ENCODE results near the gene HOXC5. TPM values are rescaled to one million over a fixed set of nuclear protein-coding genes. Genes with fewer than 3 reads are reported as not detected.

Gene HOXC5
- total and polyA plus RNA-seq, 2 experiments from 2014 or later: 0.18 to 0.40 TPM

DNA sequence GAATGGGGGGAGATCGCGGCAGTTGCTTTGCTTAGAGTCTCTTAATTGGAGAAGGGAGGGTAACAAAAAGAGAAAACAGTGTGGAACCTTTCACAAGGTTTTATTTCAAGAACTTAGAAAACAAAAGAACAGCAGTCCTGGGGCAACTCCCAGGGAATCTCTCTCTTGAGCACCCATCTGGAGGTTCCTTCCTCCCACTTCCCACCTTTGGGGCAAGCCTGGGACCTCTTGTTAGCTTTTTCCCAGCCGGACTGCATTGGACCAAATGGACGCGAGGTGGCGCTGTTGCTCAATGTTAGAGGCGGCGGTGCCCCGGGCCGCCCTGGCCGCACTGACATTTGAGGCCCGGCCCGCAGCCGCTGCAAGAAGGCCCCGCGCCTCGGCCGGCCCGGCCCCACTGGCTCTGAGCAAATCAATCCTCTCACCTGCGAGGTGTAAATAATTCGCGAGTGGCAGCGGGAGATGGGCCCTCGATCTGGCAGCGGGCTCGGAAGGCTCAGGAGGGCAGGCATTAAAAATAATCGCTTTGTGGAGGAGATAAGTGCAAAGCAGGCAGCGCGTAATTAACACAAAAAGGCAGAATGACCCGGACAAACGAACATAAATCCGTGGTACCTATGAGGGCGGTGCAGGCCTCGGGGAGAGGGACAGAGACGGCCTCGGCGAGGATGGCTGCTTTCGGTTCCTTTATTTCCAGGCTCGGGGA is 26.8 kb upstream of the HOXC5 start:
- peak; percentile 93 for DNase-seq (ENCODE audit: low spot score)
- peak overlapping the region; percentile 89 for H3K4me2 ChIP-seq
- 10% methylated on average over 39 of the region's 39 CpGs for WGBS (ENCODE audit: low lambda C conversion rate, missing lambda C conversion rate)
- peak overlapping the region; percentile 62 for H2AFZ ChIP-seq
- H4K20me1 ChIP-seq (ENCODE audit: insufficient read depth, poor library complexity, severe bottlenecking): no peaks in the 10 kb centered on the region
- no peaks in the 10 kb centered on the region for H3K9me3 ChIP-seq (ENCODE audit: low read depth)
- no peaks in the 10 kb centered on the region for H3K9me2 ChIP-seq (replicated peaks; ENCODE audit: insufficient read depth)
- peaks cover 15% of the 10 kb centered on the region for H3K4me1 ChIP-seq (ENCODE audit: insufficient read depth)
- peaks cover 4% of the 10 kb centered on the region for H3K79me2 ChIP-seq
- H3K36me3 ChIP-seq (replicated peaks; ENCODE audit: insufficient read depth, low read depth): no peaks in the 10 kb centered on the region
- peak overlapping the region; percentile 61 for H3K27ac ChIP-seq
- TF ChIP-seq, protein P1, sequence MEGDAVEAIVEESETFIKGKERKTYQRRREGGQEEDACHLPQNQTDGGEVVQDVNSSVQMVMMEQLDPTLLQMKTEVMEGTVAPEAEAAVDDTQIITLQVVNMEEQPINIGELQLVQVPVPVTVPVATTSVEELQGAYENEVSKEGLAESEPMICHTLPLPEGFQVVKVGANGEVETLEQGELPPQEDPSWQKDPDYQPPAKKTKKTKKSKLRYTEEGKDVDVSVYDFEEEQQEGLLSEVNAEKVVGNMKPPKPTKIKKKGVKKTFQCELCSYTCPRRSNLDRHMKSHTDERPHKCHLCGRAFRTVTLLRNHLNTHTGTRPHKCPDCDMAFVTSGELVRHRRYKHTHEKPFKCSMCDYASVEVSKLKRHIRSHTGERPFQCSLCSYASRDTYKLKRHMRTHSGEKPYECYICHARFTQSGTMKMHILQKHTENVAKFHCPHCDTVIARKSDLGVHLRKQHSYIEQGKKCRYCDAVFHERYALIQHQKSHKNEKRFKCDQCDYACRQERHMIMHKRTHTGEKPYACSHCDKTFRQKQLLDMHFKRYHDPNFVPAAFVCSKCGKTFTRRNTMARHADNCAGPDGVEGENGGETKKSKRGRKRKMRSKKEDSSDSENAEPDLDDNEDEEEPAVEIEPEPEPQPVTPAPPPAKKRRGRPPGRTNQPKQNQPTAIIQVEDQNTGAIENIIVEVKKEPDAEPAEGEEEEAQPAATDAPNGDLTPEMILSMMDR (IDR thresholded peaks at IDR 0.05; ENCODE audit: poor library complexity): peak; percentile 98
- peak; percentile 66 for TF ChIP-seq EZH2 (IDR thresholded peaks at IDR 0.05; ENCODE audit: borderline replicate concordance)
- no peak for TF ChIP-seq EZH2phosphoT487 (IDR thresholded peaks at IDR 0.05; ENCODE audit: low read depth, severe bottlenecking, unreplicated experiment)
- H3K27me3 ChIP-seq: peaks cover 93% of the 10 kb centered on the region
- peak overlapping the region; percentile 31 for H3K4me3 ChIP-seq

DNA sequence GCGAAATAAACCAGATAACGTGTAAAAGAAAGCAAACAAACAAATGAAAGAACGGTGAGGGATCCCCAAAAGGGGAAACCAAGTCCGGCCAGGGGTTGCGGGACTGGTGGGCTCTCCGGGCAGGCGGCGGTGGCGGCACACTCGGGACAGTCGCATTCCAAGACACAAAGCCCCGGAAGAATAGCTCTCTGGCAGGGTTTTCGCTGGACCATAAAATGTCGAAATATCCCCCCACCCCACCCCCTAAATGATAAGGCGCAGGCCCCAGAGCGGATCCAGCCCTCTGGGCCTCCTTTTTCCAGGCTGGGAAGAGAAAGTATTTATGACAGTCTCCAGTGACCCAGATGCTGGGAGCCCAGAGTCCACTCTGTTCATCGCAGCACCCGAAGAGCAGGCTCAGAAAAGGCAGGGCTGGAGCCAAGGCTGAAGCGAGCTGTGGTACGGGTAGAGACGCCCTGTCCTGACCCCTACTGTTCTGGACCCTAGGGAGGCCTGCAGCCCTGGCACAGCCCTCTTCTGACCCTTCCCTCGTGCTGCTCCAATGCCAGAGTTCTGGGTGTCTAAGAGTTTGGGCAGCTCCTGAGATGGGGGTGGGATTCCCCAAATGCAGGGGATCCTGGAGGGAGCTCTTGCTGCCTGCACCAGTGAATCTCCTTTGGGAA is 26.2 kb upstream of the HOXC5 start:
- Histone ChIP-seq H3K4me3 (peak overlapping the region; percentile 31), H3K9me2 (replicated peaks; ENCODE audit: insufficient read depth) (no peaks in the 10 kb centered on the region), H3K9me3 (ENCODE audit: low read depth) (no peaks in the 10 kb centered on the region), H2AFZ (peak overlapping the region; percentile 62), H3K4me1 (ENCODE audit: insufficient read depth) (peaks cover 15% of the 10 kb centered on the region), H3K79me2 (peaks cover 4% of the 10 kb centered on the region), H3K36me3 (replicated peaks; ENCODE audit: insufficient read depth, low read depth) (no peaks in the 10 kb centered on the region), H3K4me2 (peak overlapping the region; percentile 89), H4K20me1 (ENCODE audit: insufficient read depth, poor library complexity, severe bottlenecking) (no peaks in the 10 kb centered on the region), H3K27ac (peak overlapping the region; percentile 61), H3K27me3 (peaks cover 93% of the 10 kb centered on the region)
- TF ChIP-seq EZH2phosphoT487 (IDR thresholded peaks at IDR 0.05; ENCODE audit: low read depth, severe bottlenecking, unreplicated experiment): no peak
- TF ChIP-seq, protein P1 (IDR thresholded peaks at IDR 0.05; ENCODE audit: poor library complexity): no peak
- no peak for TF ChIP-seq EZH2 (IDR thresholded peaks at IDR 0.05; ENCODE audit: borderline replicate concordance)
- WGBS (ENCODE audit: low lambda C conversion rate, missing lambda C conversion rate): 24% methylated on average over 22 of the region's 22 CpGs
- peak; percentile 66 for DNase-seq (ENCODE audit: low spot score)

DNA sequence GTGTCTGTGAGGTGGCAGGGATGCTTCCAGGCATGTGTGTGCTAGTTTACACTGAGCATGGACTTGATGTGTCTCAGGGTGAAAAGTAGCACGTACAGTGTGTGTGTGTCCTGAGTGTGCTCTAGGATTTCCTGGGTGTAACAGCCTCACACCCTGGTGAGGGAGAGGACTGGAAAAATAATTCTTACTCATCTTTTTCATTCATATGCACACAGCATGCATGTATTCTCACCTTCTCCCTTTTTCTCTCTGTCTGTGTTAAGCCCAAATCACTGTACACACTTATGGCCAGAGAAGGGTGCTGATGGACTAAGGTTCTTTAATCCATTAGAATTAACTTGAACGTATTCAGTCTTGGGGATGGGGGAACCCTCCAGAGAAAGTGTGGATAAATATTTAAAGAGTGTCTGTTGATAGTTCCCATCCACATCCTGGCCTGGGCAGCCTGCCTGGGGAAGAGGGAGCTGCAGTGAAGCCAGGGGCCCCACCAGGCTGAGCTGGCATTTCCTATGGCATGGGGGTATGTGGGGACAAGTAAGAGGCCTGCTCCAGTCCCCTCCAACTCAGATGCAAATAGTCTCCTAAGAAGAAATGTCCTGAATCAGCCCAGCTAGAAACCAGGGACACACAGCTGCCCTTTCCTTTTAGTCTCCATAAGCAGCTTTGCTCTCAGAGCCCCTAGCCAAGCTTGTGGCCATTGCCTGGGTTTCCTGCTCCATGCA is 25.2 kb upstream of the HOXC5 start:
- TF ChIP-seq, protein P1 (IDR thresholded peaks at IDR 0.05; ENCODE audit: poor library complexity): no peak
- TF ChIP-seq EZH2phosphoT487 (IDR thresholded peaks at IDR 0.05; ENCODE audit: low read depth, severe bottlenecking, unreplicated experiment): no peak
- H3K9me3 ChIP-seq (ENCODE audit: low read depth): no peaks in the 10 kb centered on the region
- peaks cover 88% of the 10 kb centered on the region for H3K27me3 ChIP-seq
- H3K79me2 ChIP-seq: peaks cover 4% of the 10 kb centered on the region
- H3K4me3 ChIP-seq: no peak overlapping the region
- H2AFZ ChIP-seq: no peak overlapping the region
- no peaks in the 10 kb centered on the region for H4K20me1 ChIP-seq (ENCODE audit: insufficient read depth, poor library complexity, severe bottlenecking)
- peak overlapping the region; percentile 95 for H3K4me2 ChIP-seq
- peaks cover 15% of the 10 kb centered on the region for H3K4me1 ChIP-seq (ENCODE audit: insufficient read depth)
- no peak overlapping the region for H3K27ac ChIP-seq
- H3K36me3 ChIP-seq (replicated peaks; ENCODE audit: insufficient read depth, low read depth): no peaks in the 10 kb centered on the region
- DNase-seq (ENCODE audit: low spot score): no peak
- 46% methylated on average over 2 of the region's 2 CpGs for WGBS (ENCODE audit: low lambda C conversion rate, missing lambda C conversion rate)
- H3K9me2 ChIP-seq (replicated peaks; ENCODE audit: insufficient read depth): no peaks in the 10 kb centered on the region
